HG03196 (cell line): ENCODE measurements around the gene ATP8A2.
"Not testable (repeated sequence)": the region's sequence is repeated elsewhere in the genome, so short reads cannot be mapped to it uniquely, and the experiment has no call there.

Experiments used
- ATAC-seq: cut with Tn5 transposase; IDR thresholded peaks from one replicate; pipeline ENCODE4 v1.9.1; 2021; ENCODE audit not compliant: unreplicated experiment

ATP8A2 gene

GRCh38 chr13:25761041-25761440, 389.3 kb downstream of the ATP8A2 start:
- no peak for ATAC-seq

DNA sequence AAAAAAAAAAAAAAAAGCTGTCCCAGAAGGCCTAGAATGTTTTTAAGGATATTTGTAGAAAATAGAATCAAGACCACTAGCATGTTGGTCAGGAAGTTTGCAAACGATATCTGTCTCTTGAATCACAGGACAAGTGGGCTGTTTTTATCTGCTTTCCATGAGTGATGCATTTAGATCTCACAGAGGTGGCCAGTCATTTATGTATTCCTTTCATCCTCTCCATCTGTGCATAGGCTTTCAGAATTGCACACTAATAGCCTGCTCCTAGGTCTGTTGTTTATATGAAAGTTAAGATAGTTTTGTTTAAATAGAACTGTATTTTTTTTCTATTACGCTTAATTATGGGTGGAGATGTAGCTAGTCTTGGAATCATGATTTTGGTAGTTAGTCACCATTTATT, 390.5 kb downstream of the ATP8A2 start:
- ATAC-seq: no peak

DNA sequence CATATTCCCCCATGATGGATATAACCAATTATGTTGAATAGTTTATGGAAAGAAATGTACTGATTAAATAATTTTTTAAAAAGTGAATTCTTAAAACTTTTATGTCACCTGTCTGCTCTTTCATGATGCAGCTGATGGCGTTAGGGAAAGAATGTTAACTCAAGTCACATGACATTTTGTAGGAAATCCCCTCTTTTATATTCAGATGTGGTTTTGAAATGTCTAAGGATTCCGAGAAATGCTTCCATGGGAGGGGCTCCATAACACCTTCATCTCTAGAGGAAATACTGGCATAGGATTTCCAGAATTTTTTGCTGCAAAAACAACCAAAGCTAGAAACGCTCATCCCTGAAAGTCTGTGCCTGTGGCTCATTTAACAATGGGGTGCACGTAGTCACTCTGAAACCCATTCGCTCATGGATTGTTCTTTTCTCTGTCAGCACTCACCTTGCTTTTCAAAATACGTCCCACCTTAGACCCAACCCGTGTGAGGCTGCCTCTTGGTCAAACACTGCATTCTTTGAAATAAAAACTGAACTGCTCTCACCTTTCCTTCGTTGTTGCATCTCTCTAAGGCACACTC, 391.1 kb downstream of the ATP8A2 start:
- no peak for ATAC-seq

GRCh38 chr13:25764378-25764777, 392.6 kb downstream of the ATP8A2 start:
- no peak for ATAC-seq

GRCh38 chr13:25765266-25765665, 393.5 kb downstream of the ATP8A2 start:
- ATAC-seq: no peak

DNA sequence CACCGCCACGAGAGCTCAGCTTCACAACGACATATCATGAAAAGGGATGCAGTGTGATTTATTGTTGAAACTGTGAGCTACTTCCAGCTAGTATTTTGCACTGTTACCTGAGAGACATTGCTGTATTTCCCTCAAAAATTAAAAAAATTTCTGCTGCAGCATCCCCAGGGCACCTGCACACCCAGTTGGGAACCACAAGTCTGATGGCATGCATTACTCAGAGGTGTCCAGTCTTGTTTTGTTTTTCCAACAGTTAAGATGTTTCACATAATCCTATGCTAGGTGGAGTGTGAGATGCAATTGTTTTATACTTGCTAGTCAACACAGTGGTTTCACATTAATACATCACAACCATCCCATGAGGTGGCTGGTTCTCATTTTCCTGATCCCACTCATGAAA, 394.8 kb downstream of the ATP8A2 start:
- ATAC-seq: no peak

DNA sequence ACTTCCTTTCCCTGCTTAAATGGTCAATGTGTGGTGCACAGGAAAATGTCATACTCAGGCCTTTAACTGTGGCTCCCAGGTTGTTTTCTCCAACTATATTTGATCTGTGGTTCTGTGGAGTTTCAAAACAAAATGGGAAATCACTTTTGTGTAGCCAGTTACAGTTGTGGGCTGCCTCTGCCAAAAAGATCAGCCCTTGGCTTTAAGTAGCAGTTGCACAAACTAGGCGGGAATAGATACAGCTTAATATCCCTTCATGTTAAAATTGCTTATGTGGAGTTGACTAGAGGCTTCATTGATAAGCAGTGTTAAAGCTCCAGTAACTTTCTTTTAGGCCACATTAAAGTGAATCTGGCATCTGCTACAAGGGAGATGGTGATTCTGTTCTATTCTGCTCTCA, 395.2 kb downstream of the ATP8A2 start:
- ATAC-seq: no peak

- ATAC-seq: no peak
Measured at GRCh38 chr13:25768376-25768775, 396.6 kb downstream of the ATP8A2 start.

DNA sequence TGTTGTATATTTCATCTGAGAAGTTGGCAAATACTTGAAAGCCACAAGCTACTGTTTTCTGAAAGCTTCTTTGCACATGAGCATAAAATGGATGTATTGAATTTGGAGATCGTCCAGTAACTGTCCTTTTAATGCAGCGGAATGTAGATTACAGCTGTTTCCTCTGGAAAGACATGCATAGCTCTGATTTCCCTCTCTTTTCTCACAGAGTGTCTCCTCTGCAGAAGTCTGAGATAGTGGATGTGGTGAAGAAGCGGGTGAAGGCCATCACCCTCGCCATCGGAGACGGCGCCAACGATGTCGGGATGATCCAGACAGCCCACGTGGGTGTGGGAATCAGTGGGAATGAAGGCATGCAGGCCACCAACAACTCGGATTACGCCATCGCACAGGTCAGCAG, 397.1 kb downstream of the ATP8A2 start:
- no peak for ATAC-seq

- ATAC-seq: no peak
Measured at GRCh38 chr13:25770601-25771000, 398.8 kb downstream of the ATP8A2 start.

DNA sequence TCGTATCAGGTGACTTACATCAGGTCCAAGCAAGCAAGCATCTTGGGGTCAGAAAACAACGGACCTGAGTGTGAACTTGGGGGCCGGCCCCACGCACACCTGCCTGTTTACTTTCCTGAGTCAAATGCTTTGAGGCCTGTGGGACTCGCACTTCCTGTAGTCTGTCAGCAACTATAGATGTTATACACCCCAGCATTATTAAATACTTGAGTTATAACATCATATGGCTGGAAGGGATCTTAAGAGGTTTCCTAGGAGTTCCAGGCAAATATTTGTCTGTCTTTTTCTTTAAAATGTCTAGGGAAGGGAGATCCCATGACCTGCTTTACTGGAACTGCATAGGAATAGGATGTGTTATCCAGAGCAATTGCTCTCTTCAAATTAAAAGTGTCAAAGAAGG, 399.4 kb downstream of the ATP8A2 start:
- ATAC-seq: no peak

DNA sequence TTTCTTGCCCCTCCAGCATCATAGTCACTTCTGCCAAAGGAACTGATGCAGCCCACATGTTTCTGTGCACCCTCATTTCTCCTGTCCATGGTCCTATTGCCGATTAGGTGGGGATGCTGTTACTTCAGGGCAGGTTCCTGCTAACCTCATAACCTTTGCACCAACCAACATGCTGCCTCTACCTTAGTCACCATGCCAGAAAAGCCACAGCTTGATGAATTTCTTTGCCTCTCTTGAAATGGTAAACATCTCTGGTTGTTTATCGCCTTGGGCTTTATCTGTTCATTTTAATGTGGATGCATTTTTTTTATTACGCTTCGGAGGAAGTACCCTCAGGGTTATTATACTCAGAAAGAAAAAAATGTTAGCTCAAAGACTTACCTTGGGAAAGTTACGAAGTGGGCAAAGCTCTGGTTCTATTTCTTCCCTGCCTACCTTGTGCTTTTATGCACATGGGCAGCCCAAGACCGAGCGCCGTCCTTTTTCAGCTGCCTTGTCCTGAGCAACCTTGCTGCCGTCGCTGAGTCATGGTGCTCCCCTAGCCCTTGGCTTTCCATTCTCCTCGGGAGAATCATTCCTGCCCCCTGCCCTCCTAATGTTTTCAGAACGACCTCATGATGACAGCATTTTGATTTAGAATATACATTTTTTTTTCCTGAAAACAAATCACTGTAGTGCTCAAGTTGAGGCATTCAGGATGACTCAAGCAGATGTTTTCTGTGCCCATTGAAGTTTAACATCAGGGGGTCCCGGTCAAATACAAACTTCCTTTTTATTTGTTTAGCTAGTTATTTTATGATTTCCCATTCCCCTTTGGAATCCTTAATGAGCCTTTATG, 400.1 kb downstream of the ATP8A2 start:
- no peak for ATAC-seq

DNA sequence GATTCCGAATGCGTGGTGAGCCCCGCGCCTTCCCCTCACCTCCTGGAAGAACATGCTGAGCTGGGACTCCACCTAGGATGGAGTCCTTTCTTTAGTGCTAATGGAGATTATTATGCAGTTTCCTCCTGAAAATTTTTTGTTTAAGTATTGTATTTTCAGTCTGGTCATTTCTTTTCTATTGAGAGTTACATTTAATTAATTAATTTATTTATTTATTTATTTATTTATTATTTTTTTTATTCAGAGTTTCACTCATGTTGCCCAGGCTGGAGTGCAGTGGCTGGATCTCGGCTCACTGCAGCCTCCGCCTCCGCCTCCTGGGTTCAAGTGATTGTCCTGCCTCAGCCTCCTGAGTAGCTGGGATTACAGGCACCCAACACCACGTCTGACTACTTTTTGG, 400.8 kb downstream of the ATP8A2 start:
- not testable (repeated sequence) for ATAC-seq

- not testable (repeated sequence) for ATAC-seq
Measured at GRCh38 chr13:25774056-25774455, 402.3 kb downstream of the ATP8A2 start.

GRCh38 chr13:25775275-25775674, 403.5 kb downstream of the ATP8A2 start:
- ATAC-seq: no peak

DNA sequence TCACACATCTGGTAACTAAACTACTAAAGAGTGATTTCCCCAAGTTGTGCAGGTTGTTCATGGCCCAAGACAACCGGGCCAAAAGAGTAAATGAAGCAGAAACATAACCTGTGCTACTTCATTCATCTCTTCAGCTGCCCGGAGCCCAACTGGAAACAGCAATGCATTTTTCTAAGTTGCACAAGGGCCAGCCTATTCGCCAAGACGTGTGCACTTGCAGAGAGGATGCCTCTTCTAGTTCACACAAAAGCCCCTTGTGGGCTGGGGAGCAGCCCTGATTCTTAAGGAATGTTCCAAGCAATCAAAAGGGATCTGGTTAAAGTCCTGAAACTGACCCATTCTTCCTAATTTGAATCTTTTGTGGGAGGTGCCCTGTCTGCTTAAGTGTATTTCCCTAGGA, 404.2 kb downstream of the ATP8A2 start:
- ATAC-seq: no peak

DNA sequence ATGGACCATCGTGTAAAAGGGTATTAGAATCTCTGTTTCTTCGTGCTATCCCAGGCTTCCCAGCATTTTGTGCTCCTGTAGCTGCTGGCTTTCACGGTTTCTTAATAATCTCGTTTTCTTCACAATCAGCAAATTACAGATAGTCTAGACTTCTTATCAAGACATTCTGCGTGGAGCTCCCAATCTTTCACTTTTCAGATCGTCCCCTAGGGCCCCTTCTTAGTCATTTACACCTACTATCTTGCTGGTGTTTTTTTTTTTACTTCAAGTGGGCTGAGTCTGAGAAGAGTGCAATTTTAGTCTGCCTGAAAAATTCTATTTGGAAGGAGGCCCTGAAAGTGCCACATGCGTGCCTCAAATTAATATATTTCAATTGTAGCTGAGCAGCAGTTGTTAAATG, 404.9 kb downstream of the ATP8A2 start:
- no peak for ATAC-seq

DNA sequence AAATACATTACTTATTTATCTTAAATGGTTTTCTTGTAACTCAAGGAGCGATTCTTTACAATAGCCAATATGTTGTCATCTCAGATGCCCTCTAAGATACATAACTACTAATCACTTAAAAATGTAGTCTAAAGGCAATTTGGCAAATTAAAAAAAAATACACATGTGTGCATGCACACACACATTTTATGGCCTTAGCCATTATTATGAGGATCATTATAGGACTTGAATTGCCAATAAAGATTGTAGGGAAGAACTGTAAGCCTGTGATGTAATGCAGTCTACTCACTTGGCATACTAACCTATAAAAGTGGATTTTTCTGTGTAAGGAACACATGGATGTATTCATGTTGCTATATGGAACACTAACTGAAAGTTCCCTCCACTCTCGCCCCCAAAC, 405.7 kb downstream of the ATP8A2 start:
- no peak for ATAC-seq

DNA sequence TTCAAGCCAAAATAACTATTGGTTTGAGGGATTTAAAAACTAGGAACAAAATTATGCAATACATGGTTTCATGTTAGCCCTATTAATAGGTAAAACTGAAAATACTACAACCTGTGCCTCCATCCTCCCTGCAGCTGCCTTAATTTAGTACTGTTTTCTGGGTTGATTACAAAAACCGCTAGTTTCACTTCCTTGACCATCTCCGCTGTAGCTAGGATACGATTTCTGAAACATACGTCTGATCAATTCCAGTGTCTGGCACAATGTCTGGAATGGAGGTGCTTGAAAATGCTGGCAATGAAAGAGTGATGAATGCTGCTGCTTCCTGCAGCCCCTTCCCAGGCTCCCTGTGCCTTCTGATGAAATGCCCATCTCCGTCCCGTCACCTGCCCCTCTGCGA, 406.6 kb downstream of the ATP8A2 start:
- ATAC-seq: no peak

GRCh38 chr13:25778808-25779305, 407.1 kb downstream of the ATP8A2 start:
- ATAC-seq: no peak

- no peak for ATAC-seq
Measured at GRCh38 chr13:25783076-25783475, 411.3 kb downstream of the ATP8A2 start.

DNA sequence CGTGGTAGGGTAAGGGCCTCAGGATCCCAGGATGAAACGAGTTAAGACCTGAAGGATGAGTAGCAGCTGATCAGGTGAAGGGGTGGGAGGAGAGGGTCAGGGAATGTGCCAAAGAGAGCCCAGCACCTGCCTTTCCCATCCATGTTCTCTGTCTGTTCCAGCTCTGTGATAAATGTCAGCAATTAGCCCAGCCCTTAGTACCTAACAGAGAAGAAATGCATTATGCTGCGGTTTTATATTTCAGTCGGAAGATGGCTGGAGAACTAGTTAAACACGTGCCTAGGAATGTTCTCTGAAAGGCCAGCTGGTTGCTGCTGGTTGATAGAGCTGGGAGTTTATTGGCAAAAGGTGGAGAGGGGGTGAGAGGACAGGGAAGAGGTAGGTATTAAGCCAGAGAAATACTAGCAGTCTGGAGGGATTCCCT, 411.8 kb downstream of the ATP8A2 start:
- ATAC-seq: no peak

DNA sequence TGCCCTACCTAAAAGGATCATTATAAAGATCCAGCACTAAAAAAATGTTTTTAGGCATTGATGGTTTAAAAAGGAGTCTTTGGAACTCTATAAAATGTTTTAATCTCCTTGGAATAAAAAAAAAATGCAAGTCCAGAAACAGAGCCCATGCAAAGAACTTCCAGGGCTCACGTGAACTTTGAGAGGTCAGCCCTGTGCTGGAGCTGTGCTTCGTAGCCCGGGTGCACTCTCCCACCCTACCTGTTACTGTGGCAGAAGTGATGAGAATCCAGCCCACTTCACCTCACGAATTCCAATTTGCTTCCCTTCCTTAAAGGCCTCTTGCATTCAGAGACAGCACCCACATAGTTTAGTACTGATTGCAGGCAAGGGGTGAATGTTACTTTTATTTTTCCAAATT, 412.3 kb downstream of the ATP8A2 start:
- no peak for ATAC-seq
